ENCODE measurements around the gene SH3BGRL3. TPM values are rescaled to one million over a fixed set of nuclear protein-coding genes. Genes with fewer than 3 reads are reported as not detected.
A peak's percentile ranks its signal among the peaks of the same experiment; 100 is the strongest.
"Not testable (repeated sequence)": the region's sequence is repeated elsewhere in the genome, so short reads cannot be mapped to it uniquely, and the experiment has no call there.

The SH3BGRL3 gene
- polyA plus RNA-seq (ENCODE audit: insufficient read length in 4 of 4): 100 to 1,000 TPM in 2 of 4 donors, 10 to 100 TPM in 2; 85.5 to 114 (median 100) TPM

- peak in 3 of 4 donors; percentile 63 to 71 (median 70) for DNase-seq (ENCODE audit: low read depth in 4 of 4, low spot score in 2 of 4)
Measured at GRCh38 chr1:26279456-26280332, at the start of gene SH3BGRL3. TSS of gene SH3BGRL3 (plus strand) at chr1:26280086. CDS start at chr1:26280156, 70 bp downstream.

- not testable (repeated sequence) for DNase-seq (ENCODE audit: low read depth in 4 of 4, low spot score in 2 of 4)
Measured at GRCh38 chr1:26230682-26231081, 49.2 kb upstream of the SH3BGRL3 start.

- DNase-seq (ENCODE audit: low read depth in 4 of 4, low spot score in 2 of 4): peak; percentile 87 to 95 (median 94)
Measured at GRCh38 chr1:26233903-26234643, 45.8 kb upstream of the SH3BGRL3 start, which contains the start of gene CEP85. TSS of gene CEP85 (plus strand) at chr1:26234200. CDS start at chr1:26239784, 5,584 bp downstream.

GRCh38 chr1:26234644-26235370 is 45.1 kb upstream of the SH3BGRL3 start:
- no peak for DNase-seq (ENCODE audit: low read depth in 4 of 4, low spot score in 2 of 4)

GRCh38 chr1:26237230-26237966 is 42.5 kb upstream of the SH3BGRL3 start:
- DNase-seq (ENCODE audit: low read depth in 4 of 4, low spot score in 2 of 4): no peak

GRCh38 chr1:26239936-26240335 is 40.0 kb upstream of the SH3BGRL3 start:
- DNase-seq (ENCODE audit: low read depth in 4 of 4, low spot score in 2 of 4): no peak

GRCh38 chr1:26252718-26253117 is 27.2 kb upstream of the SH3BGRL3 start:
- DNase-seq (ENCODE audit: low read depth in 4 of 4, low spot score in 2 of 4): no peak

GRCh38 chr1:26254404-26254803 is 25.5 kb upstream of the SH3BGRL3 start:
- DNase-seq (ENCODE audit: low read depth in 4 of 4, low spot score in 2 of 4): no peak

GRCh38 chr1:26257222-26257621 is 22.7 kb upstream of the SH3BGRL3 start:
- no peak for DNase-seq (ENCODE audit: low read depth in 4 of 4, low spot score in 2 of 4)

- no peak for DNase-seq (ENCODE audit: low read depth in 4 of 4, low spot score in 2 of 4)
Measured at GRCh38 chr1:26259005-26259404, 20.9 kb upstream of the SH3BGRL3 start.

GRCh38 chr1:26259578-26259977 is 20.3 kb upstream of the SH3BGRL3 start:
- no peak for DNase-seq (ENCODE audit: low read depth in 4 of 4, low spot score in 2 of 4)

GRCh38 chr1:26263212-26263611 is 16.7 kb upstream of the SH3BGRL3 start:
- DNase-seq (ENCODE audit: low read depth in 4 of 4, low spot score in 2 of 4): no peak

- no peak for DNase-seq (ENCODE audit: low read depth in 4 of 4, low spot score in 2 of 4)
Measured at GRCh38 chr1:26265405-26265804, 14.5 kb upstream of the SH3BGRL3 start.

- no peak for DNase-seq (ENCODE audit: low read depth in 4 of 4, low spot score in 2 of 4)
Measured at GRCh38 chr1:26268290-26269197, 11.3 kb upstream of the SH3BGRL3 start.

- no peak for DNase-seq (ENCODE audit: low read depth in 4 of 4, low spot score in 2 of 4)
Measured at GRCh38 chr1:26269198-26269550, 10.7 kb upstream of the SH3BGRL3 start.

GRCh38 chr1:26274801-26275425 is 5.0 kb upstream of the SH3BGRL3 start:
- DNase-seq (ENCODE audit: low read depth in 4 of 4, low spot score in 2 of 4): no peak

- DNase-seq (ENCODE audit: low read depth in 4 of 4, low spot score in 2 of 4): peak in 2 of 4 donors; percentile 37 to 69
Measured at GRCh38 chr1:26275580-26276431, 4.1 kb upstream of the SH3BGRL3 start.

- no peak for DNase-seq (ENCODE audit: low read depth in 4 of 4, low spot score in 2 of 4)
Measured at GRCh38 chr1:26276432-26276838, 3.5 kb upstream of the SH3BGRL3 start.
